GM12864 (cell line): ENCODE data around the gene IMPDH1.

Source experiments
- DNase-seq: peaks from one replicate; pipeline ENCODE4 v3.0.0-alpha.2; 2011; ENCODE audit warnings: low read depth
- H3K4me3 ChIP-seq: 2 replicates; pipeline ENCODE4 v1.5.1; 2011; ENCODE audit warnings: mild to moderate bottlenecking, low read depth, low read length, control low read depth
- CTCF ChIP-seq: IDR thresholded peaks from 2 replicates; pipeline ENCODE4 v1.5.1; 2011; ENCODE audit warnings: low read depth, mild to moderate bottlenecking, moderate library complexity, low read length, control low read depth, inconsistent platforms; ENCODE audit errors: missing control alignments

IMPDH1 gene

GRCh38 chr7:128352636-128353035 lies 57.1 kb downstream of the IMPDH1 start:
- no peak for TF ChIP-seq CTCF
- DNase-seq, result no peak
- H3K4me3 ChIP-seq, result no peak overlapping the region

GRCh38 chr7:128352153-128352537 lies 57.6 kb downstream of the IMPDH1 start:
- no peak for TF ChIP-seq CTCF
- no peak for DNase-seq
- no peak overlapping the region for H3K4me3 ChIP-seq

- no peak for DNase-seq
- no peak for TF ChIP-seq CTCF
- H3K4me3 ChIP-seq, result no peak overlapping the region
These were observed 58.3 kb downstream of the IMPDH1 start for GRCh38 chr7:128351296-128352152.

GRCh38 chr7:128350708-128351295 lies 59.0 kb downstream of the IMPDH1 start:
- TF ChIP-seq CTCF, result no peak
- no peak overlapping the region for H3K4me3 ChIP-seq
- no peak for DNase-seq

GRCh38 chr7:128349466-128349825 lies 60.3 kb downstream of the IMPDH1 start:
- no peak overlapping the region for H3K4me3 ChIP-seq
- TF ChIP-seq CTCF, result no peak
- no peak for DNase-seq

GRCh38 chr7:128347647-128348097 lies 62.1 kb downstream of the IMPDH1 start:
- no peak overlapping the region for H3K4me3 ChIP-seq
- peak; percentile 59 for TF ChIP-seq CTCF
- no peak for DNase-seq
